K562 (cell line): ENCODE measurements around the gene WASF2. TPM values are rescaled to one million over a fixed set of nuclear protein-coding genes. Genes with fewer than 3 reads are reported as not detected.

Experiments used
- ATAC-seq: fragments of 200-7000 bp; cut with Tn5 transposase; 3 replicates; pipeline ENCODE4 v1.9.1; 2020; ENCODE audit warnings: moderate library complexity
- BruUV-seq: library from RNA; stranded (reverse); fragments of 400-500 nt; replicated peaks from 2 replicates; lab custom pipeline; 2021; lab: Mats Ljungman, UMichigan
- CTCF ChIA-PET: fragments of 300-600 bp; formaldehyde crosslinking; extraction: SDS; loops from one replicate; lab custom pipeline; 2021; ENCODE audit warnings: low intra/inter-chr PET ratio; lab: Yijun Ruan, JAX
- POLR2A ChIA-PET: fragments of 300-600, 350-650 bp; sonication (Branson Sonifier 250); formaldehyde crosslinking; extraction: SDS; loops from one replicate; lab custom pipeline; 2021; ENCODE audit warnings: antibody characterized with exemption, inconsistent platforms; lab: Yijun Ruan, JAX
- DNase-seq, 4 experiments: peaks; one replicate each; pipeline versions ENCODE4 v3.0.0 to v3.0.0-alpha.2; 2011 to 2018; ENCODE audit warnings: low spot score in 3 of 4, mixed read lengths in 3 of 4; ENCODE audit errors: extremely low read depth in 1 of 4
- FAIRE-seq: peaks from 2 replicates; lab custom pipeline; 2011; peaks lifted over from hg19 to GRCh38; lab: Jason Lieb, UNC
- H2AFZ ChIP-seq: 2 replicates; pipeline ENCODE4 v1.6.0; 2011; ENCODE audit warnings: low read depth, low read length, control low read depth, inconsistent platforms
- H3K27ac ChIP-seq: fragments of 200-600 bp; 3 replicates; pipeline ENCODE4 v1.8.0; 2011; ENCODE audit warnings: low read depth, mild to moderate bottlenecking, control low read depth, inconsistent platforms, low read length, moderate library complexity, mixed read lengths; ENCODE audit errors: extremely low read depth
- H3K27me3 ChIP-seq, 2 experiments: fragments of 300-600 bp in 1 of 2; 2 replicates in 1 of 2; 3 replicates in 1 of 2; pipeline versions ENCODE4 v1.6.0 to v1.8.0; 2011; ENCODE audit warnings: inconsistent platforms in 2 of 2, low read length in 2 of 2, mild to moderate bottlenecking in 1 of 2, mixed read lengths in 1 of 2, moderate library complexity in 1 of 2; ENCODE audit not compliant: control insufficient read depth in 2 of 2, insufficient read depth in 2 of 2
- H3K36me3 ChIP-seq: fragments of 300-600 bp; 3 replicates; pipeline ENCODE4 v1.8.0; 2011; ENCODE audit warnings: mild to moderate bottlenecking, low read length, inconsistent platforms; ENCODE audit not compliant: control insufficient read depth, insufficient read depth
- H3K4me1 ChIP-seq, 2 experiments: fragments of 200-600 bp in 1 of 2; replicated peaks in 1 of 2; 2 replicates in 1 of 2; 3 replicates in 1 of 2; pipeline versions ENCODE4 v1.5.1 to v1.8.0; 2011; ENCODE audit warnings: inconsistent platforms in 2 of 2, low read length in 2 of 2, mild to moderate bottlenecking in 1 of 2, mixed read lengths in 1 of 2, moderate library complexity in 1 of 2; ENCODE audit not compliant: control insufficient read depth in 2 of 2, insufficient read depth in 2 of 2
- H3K4me2 ChIP-seq: 2 replicates; pipeline ENCODE4 v1.6.1; 2011; ENCODE audit warnings: low read length, control low read depth, inconsistent platforms, mixed read lengths; ENCODE audit not compliant: insufficient read depth
- H3K4me3 ChIP-seq: fragments of 200-600 bp; sonication (generic), shearing (Covaris generic); 2 replicates; pipeline ENCODE4 v1.5.1; 2016; ENCODE audit warnings: control low read depth, inconsistent platforms
- H3K79me2 ChIP-seq: fragments of 200-600 bp; 3 replicates; pipeline ENCODE4 v1.8.0; 2011; ENCODE audit warnings: low read length, inconsistent platforms; ENCODE audit not compliant: control insufficient read depth, insufficient read depth
- H3K9ac ChIP-seq, 2 experiments: 2 replicates each; pipeline versions ENCODE4 v1.6.0 to v1.6.1; 2011; ENCODE audit warnings: low read depth in 2 of 2, low read length in 2 of 2, control low read depth in 1 of 2, inconsistent platforms in 1 of 2, mild to moderate bottlenecking in 1 of 2, mixed read lengths in 1 of 2; ENCODE audit not compliant: insufficient read depth in 1 of 2
- H3K9me1 ChIP-seq: one replicate; pipeline ENCODE4 v1.6.0; 2011; ENCODE audit warnings: inconsistent platforms, mild to moderate bottlenecking, low read length, moderate library complexity; ENCODE audit not compliant: control insufficient read depth, insufficient read depth
- H3K9me3 ChIP-seq: replicated peaks from 2 replicates; pipeline ENCODE4 v1.5.1; 2011; ENCODE audit warnings: low read depth, low read length, inconsistent platforms; ENCODE audit not compliant: control insufficient read depth, insufficient read depth
- H4K20me1 ChIP-seq: replicated peaks from 2 replicates; pipeline ENCODE4 v1.6.1; 2011; ENCODE audit warnings: low read length, inconsistent platforms, mixed read lengths; ENCODE audit not compliant: control insufficient read depth, insufficient read depth
- BACH1 ChIP-seq: fragments of 200-800 bp; sonication (Bioruptor generic); IDR thresholded peaks from 2 replicates; pipeline ENCODE4 v1.6.1; 2016; ENCODE audit warnings: missing genetic modification characterization, missing compliant biosample characterization
- FIP1L1 ChIP-seq: fragments of 200-400 bp; formaldehyde crosslinking; IDR thresholded peaks from 2 replicates; pipeline ENCODE4 v1.6.1; 2018; ENCODE audit warnings: mild to moderate bottlenecking, low read depth, low read length; ENCODE audit not compliant: poor library complexity, severe bottlenecking
- GTF2F1 ChIP-seq: IDR thresholded peaks from 2 replicates; pipeline ENCODE4 v1.6.1; 2011; ENCODE audit warnings: low read depth, low read length, improper control_type of control experiment
- HDAC6 ChIP-seq: IDR thresholded peaks from 2 replicates; pipeline ENCODE4 v1.6.1; 2012; ENCODE audit warnings: low read depth, mild to moderate bottlenecking, control low read depth, inconsistent platforms, low read length, moderate library complexity
- HMG20B ChIP-seq: fragments of 250-450 bp; sonication (Bioruptor Pico); IDR thresholded peaks from 2 replicates; pipeline ENCODE4 v1.5.0; 2021; ENCODE audit warnings: mild to moderate bottlenecking
- JUNB ChIP-seq: fragments of 450-650 bp; formaldehyde crosslinking; conservative IDR thresholded peaks from 2 replicates; pipeline ENCODE4 v1.4.0; 2020; ENCODE audit warnings: mild to moderate bottlenecking
- MAFK ChIP-seq: IDR thresholded peaks from 2 replicates; pipeline ENCODE4 v1.6.1; 2011; ENCODE audit warnings: low read length, improper control_type of control experiment
- MTF1 ChIP-seq: fragments of 250-450 bp; sonication (Bioruptor Pico); IDR thresholded peaks from 2 replicates; pipeline ENCODE4 v1.9.0; 2021; ENCODE audit warnings: moderate library complexity, mild to moderate bottlenecking, inconsistent platforms, borderline replicate concordance
- MYBL2 ChIP-seq, 2 experiments: fragments of 450-650 bp in 1 of 2; sonication (generic) in 1 of 2; formaldehyde crosslinking in 1 of 2; IDR thresholded peaks; 2 replicates each; pipeline versions ENCODE4 v1.6.1 to v1.8.1; 2017 to 2022; ENCODE audit warnings: borderline replicate concordance in 1 of 2, inconsistent platforms in 1 of 2, low read depth in 1 of 2, mild to moderate bottlenecking in 1 of 2, missing genetic modification reagents in 1 of 2, moderate library complexity in 1 of 2
- STAT5A ChIP-seq: IDR thresholded peaks from 2 replicates; pipeline ENCODE4 v1.6.1; 2012; ENCODE audit warnings: low read length, inconsistent platforms, borderline replicate concordance
- TFAM ChIP-seq: fragments of 250-450 bp; sonication (Bioruptor Pico); conservative IDR thresholded peaks from 2 replicates; pipeline ENCODE4 v1.5.0; 2021; ENCODE audit warnings: mild to moderate bottlenecking, moderate library complexity
- ZNF395 ChIP-seq: fragments of 200-800 bp; sonication (Bioruptor generic); IDR thresholded peaks from 2 replicates; pipeline ENCODE4 v1.6.1; 2017; ENCODE audit warnings: missing genetic modification characterization, missing compliant biosample characterization
- WGBS: fragments of 100-300 bp; shearing (Covaris generic); methylation state at CpG from one replicate; pipeline ENCODE4 v1.1.6; 2016; ENCODE audit warnings: low coverage, mixed read lengths; ENCODE audit not compliant: insufficient coverage; ENCODE audit errors: missing lambda C conversion rate; 5-methylcytosine and 5-hydroxymethylcytosine counted together
- in situ Hi-C: fragments of 300-500 bp; cut with MboI; formaldehyde crosslinking; loops from 4 replicates; pipeline ENCODE4 v1.15.0; 2018; ENCODE audit warnings: inconsistent platforms, mixed read lengths
- intact Hi-C: fragments of 100-400 bp; cut with micrococcal nuclease; formaldehyde crosslinking; loops from 2 replicates; pipeline ENCODE4 v1.14.2; 2022
- polyA plus RNA-seq, 8 experiments: library from polyadenylated mRNA; depleted of rRNA in 4 of 8; stranded (reverse) in 5 of 8; unstranded in 3 of 8; fragments of >200 nt; fragmentation: Nextera tagmentation in 2 of 8; fragmentation: Illumina TruSeq in 1 of 8; extraction: Ambion mirVana in 2 of 8; extraction: Trizol in 1 of 8; gene quantifications; 2 replicates each; pipeline versions ENCODE4 v1.2.1 to v1.2.3, GENCODE V29; 2011 to 2014; ENCODE audit warnings: inconsistent platforms in 1 of 8, missing spikeins in 1 of 8
- total RNA-seq, 7 experiments: library from RNA; depleted of rRNA in 6 of 7; stranded (reverse); fragments of >200 nt in 6 of 7; fragmentation: Illumina TruSeq in 2 of 7; extraction: Trizol in 2 of 7; gene quantifications; 2 replicates each; pipeline versions ENCODE4 v1.2.1 to v1.2.3, GENCODE V29; 2011 to 2021; ENCODE audit warnings: low replicate concordance in 1 of 7
- TF ChIP-seq, protein P1 (sequence below), 2 experiments: fragments of 450-650 bp in 1 of 2; sonication (generic) in 1 of 2; formaldehyde crosslinking; conservative IDR thresholded peaks; 2 replicates each; pipeline versions ENCODE4 v1.4.0 to v1.8.1; 2020 to 2022; ENCODE audit warnings: mild to moderate bottlenecking in 1 of 2, missing genetic modification reagents in 1 of 2

WASF2 gene
- total and polyA plus RNA-seq, 9 of the 15 experiments (the other 6 are each of a cell fraction or from before 2014, with no cell fraction given), result 8.2 to 163 (median 31.2) TPM

- TF ChIP-seq JUNB (CRISPR knock-in tag), result no peak
- TF ChIP-seq FIP1L1, result no peak
Measured at GRCh38 chr1:27446496-27447020, 43.4 kb downstream of the WASF2 start (continued).

GRCh38 chr1:27445177-27445936 is 44.6 kb downstream of the WASF2 start:
- no peaks in the 10 kb centered on the region; a peak in 2 of 5 replicates for H3K4me1 ChIP-seq
- no peak overlapping the region for H3K4me3 ChIP-seq
- no peak overlapping the region for H3K4me2 ChIP-seq
- no peaks in the 10 kb centered on the region for H3K27me3 ChIP-seq
- peaks cover 69% of the 10 kb centered on the region for H3K79me2 ChIP-seq
- POLR2A ChIA-PET, result interaction anchor here (0.6 to 2.4 kb wide), 7 partner anchors 9 to 1512 kb away, joined by 3 to 12 read pairs (median 4); no protein-coding TSS in a partner anchor
- no peak for DNase-seq
- H3K9me1 ChIP-seq, result no peaks in the 10 kb centered on the region
- no peak overlapping the region for H3K27ac ChIP-seq
- no peak overlapping the region for H2AFZ ChIP-seq
- intact Hi-C loops, result no loop called here
- BruUV-seq, result no TSS peak
- 70% methylated on average over 4 of the region's 4 CpGs for WGBS
- H3K36me3 ChIP-seq, result peaks cover 41% of the 10 kb centered on the region
- CTCF ChIA-PET, result interaction anchor here (0.6 kb wide), 1 partner anchor 145 kb away, joined by 3 read pairs; no protein-coding TSS in a partner anchor
- no peak for ATAC-seq
- FAIRE-seq, result no peak
- TF ChIP-seq BACH1 (tag) (no peak), ZNF395 (CRISPR knock-in tag) (no peak), TFAM (CRISPR knock-in tag) (no peak), HMG20B (CRISPR knock-in tag) (no peak), MYBL2 (IDR thresholded peaks at IDR 0.05; ENCODE audit: low read depth) (no peak), MYBL2 (CRISPR knock-in tag; IDR thresholded peaks at IDR 0.05; ENCODE audit: borderline replicate concordance) (no peak), MTF1 (CRISPR knock-in tag) (no peak), GTF2F1 (no peak), MAFK (no peak), HDAC6 (no peak), STAT5A (no peak)
- TF ChIP-seq, protein P1, sequence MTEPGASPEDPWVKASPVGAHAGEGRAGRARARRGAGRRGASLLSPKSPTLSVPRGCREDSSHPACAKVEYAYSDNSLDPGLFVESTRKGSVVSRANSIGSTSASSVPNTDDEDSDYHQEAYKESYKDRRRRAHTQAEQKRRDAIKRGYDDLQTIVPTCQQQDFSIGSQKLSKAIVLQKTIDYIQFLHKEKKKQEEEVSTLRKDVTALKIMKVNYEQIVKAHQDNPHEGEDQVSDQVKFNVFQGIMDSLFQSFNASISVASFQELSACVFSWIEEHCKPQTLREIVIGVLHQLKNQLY (CRISPR knock-in tag; conservative IDR thresholded peaks at IDR 0.05), result no peak
- in situ Hi-C loops, result no loop called here
- H3K9ac ChIP-seq, result no peak overlapping the region
- H3K9me3 ChIP-seq, result no peaks in the 10 kb centered on the region
- H4K20me1 ChIP-seq, result peaks cover 19% of the 10 kb centered on the region; the same call in 1 of the 2 replicates
